GM19455 (cell line): ENCODE measurements around the gene CHRNB1.
A peak's percentile ranks its signal among the peaks of the same experiment; 100 is the strongest.
"Not testable (repeated sequence)": the region's sequence is repeated elsewhere in the genome, so short reads cannot be mapped to it uniquely, and the experiment has no call there.

Source experiments
- ATAC-seq: cut with Tn5 transposase; IDR thresholded peaks from one replicate; pipeline ENCODE4 v1.9.1; 2021; ENCODE audit not compliant: unreplicated experiment

CHRNB1 gene

GRCh38 chr17:7482742-7483088 lies 37.9 kb downstream of the CHRNB1 start:
- ATAC-seq = not testable (repeated sequence)

GRCh38 chr17:7483255-7484066 lies 38.6 kb downstream of the CHRNB1 start:
- ATAC-seq = peak; percentile 31

- ATAC-seq = peak; percentile 56
Observed at GRCh38 chr17:7484067-7484918, 39.4 kb downstream of the CHRNB1 start, which contains the start of gene POLR2A. Gene POLR2A, plus strand, starts transcription at chr17:7484366.

- no peak for ATAC-seq
Observed at GRCh38 chr17:7484919-7485377, 40.1 kb downstream of the CHRNB1 start.

- no peak for ATAC-seq
Observed at GRCh38 chr17:7486181-7486580, 41.3 kb downstream of the CHRNB1 start.

GRCh38 chr17:7490144-7490543 lies 45.3 kb downstream of the CHRNB1 start:
- no peak for ATAC-seq

GRCh38 chr17:7491583-7491982 lies 46.7 kb downstream of the CHRNB1 start:
- ATAC-seq = no peak

GRCh38 chr17:7493941-7494340 lies 49.1 kb downstream of the CHRNB1 start:
- no peak for ATAC-seq

- ATAC-seq = no peak
Observed at GRCh38 chr17:7495906-7496434, 51.1 kb downstream of the CHRNB1 start.

GRCh38 chr17:7496470-7497183 lies 51.8 kb downstream of the CHRNB1 start:
- no peak for ATAC-seq

GRCh38 chr17:7497228-7497627 lies 52.4 kb downstream of the CHRNB1 start:
- ATAC-seq = no peak

- no peak for ATAC-seq
Observed at GRCh38 chr17:7497636-7498035, 52.8 kb downstream of the CHRNB1 start.

- no peak for ATAC-seq
Observed at GRCh38 chr17:7499161-7499560, 54.3 kb downstream of the CHRNB1 start.

- no peak for ATAC-seq
Observed at GRCh38 chr17:7501729-7502128, 56.9 kb downstream of the CHRNB1 start.

- ATAC-seq = no peak
Observed at GRCh38 chr17:7502171-7502847, 57.4 kb downstream of the CHRNB1 start.

GRCh38 chr17:7502987-7503386 lies 58.1 kb downstream of the CHRNB1 start:
- no peak for ATAC-seq

- ATAC-seq = no peak
Observed at GRCh38 chr17:7503521-7503920, 58.7 kb downstream of the CHRNB1 start.
